ENCODE results near the gene NOP9. TPM values are rescaled to one million over a fixed set of nuclear protein-coding genes. Genes with fewer than 3 reads are reported as not detected.
A peak's percentile ranks its signal among the peaks of the same experiment; 100 is the strongest.

Gene NOP9, protein sequence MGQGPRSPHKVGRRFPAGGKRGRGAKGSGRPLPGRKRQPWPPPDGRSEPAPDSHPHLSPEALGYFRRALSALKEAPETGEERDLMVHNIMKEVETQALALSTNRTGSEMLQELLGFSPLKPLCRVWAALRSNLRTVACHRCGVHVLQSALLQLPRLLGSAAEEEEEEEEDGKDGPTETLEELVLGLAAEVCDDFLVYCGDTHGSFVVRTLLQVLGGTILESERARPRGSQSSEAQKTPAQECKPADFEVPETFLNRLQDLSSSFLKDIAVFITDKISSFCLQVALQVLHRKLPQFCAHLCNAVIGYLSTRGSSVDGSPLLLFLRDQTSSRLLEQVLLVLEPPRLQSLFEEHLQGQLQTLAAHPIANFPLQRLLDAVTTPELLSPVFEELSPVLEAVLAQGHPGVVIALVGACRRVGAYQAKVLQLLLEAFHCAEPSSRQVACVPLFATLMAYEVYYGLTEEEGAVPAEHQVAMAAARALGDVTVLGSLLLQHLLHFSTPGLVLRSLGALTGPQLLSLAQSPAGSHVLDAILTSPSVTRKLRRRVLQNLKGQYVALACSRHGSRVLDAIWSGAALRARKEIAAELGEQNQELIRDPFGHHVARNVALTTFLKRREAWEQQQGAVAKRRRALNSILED
- 17.3 TPM for polyA plus RNA-seq (2012; ENCODE audit: low read depth, missing spikeins)

DNA sequence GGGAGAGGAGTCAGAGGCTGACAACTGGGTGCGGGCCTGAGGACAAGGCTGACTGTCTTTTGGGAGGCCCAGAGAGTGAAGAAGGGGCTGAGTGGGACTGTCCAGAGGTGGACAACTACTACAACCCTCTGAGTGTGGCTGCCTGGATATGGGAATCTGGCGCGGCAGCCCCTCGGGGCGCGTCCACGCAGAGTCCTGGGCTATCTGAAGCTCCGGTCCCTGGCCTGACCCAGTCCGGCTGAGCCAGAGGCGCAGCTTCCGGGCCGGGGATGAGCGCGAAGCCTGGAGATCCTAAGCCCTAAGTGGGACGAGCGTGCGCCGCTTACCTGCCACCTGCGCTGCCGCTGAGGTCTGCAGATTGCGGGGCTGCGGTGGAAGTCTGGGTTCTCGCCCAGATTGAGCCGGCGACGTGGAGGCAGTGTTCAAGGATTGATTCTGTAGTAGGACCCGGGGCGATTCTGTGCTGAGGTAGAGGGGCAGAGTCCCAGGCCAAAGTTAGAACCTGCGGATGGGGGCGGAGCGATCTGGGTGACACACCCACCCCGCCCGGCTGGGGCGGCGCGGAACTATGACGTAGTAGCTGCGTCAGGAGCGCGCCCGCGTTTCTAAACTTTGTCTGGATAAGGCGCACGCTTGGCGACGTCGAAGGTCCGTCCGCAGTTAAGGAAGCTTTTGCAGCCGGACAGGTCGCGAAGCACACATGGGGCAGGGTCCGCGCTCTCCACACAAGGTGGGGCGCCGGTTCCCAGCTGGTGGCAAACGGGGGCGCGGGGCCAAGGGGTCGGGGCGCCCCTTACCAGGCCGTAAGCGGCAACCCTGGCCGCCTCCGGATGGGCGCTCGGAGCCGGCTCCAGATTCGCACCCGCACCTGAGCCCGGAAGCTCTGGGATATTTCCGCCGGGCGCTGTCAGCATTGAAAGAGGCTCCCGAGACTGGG, at the start of gene NOP9, which contains the start of gene DHRS1:
NOP9 (plus strand) TSS at position 596 of the 937 bp plus-strand sequence; CDS start at position 701, 105 bp downstream.
DHRS1 (minus strand) TSS at position 526 of the 937 bp plus-strand sequence. CDS start 674 bp downstream, outside the sequence.
- TF ChIP-seq POLR2A (IDR thresholded peaks at IDR 0.05; ENCODE audit: low read depth, low read length) (peak; percentile 61), PAX5 (IDR thresholded peaks at IDR 0.05; ENCODE audit: insufficient read depth, low read length, severe bottlenecking) (no peak), POLR2AphosphoS5 (IDR thresholded peaks at IDR 0.05; ENCODE audit: low read depth, low read length) (peak; percentile 47; the same call in 1 of the 2 replicates)
- peak; percentile 95 for DNase-seq (ENCODE audit: insufficient read length, low spot score)
- peak; percentile 95 for FAIRE-seq

- FAIRE-seq (peak; percentile 9), DNase-seq (ENCODE audit: insufficient read length, low spot score) (no peak)
- TF ChIP-seq PAX5 (IDR thresholded peaks at IDR 0.05; ENCODE audit: insufficient read depth, low read length, severe bottlenecking): no peak
- TF ChIP-seq TAF1 (IDR thresholded peaks at IDR 0.05; ENCODE audit: low read depth, low read length): no peak
- TF ChIP-seq POLR2A (IDR thresholded peaks at IDR 0.05; ENCODE audit: low read depth, low read length): no peak
- TF ChIP-seq SPI1 (IDR thresholded peaks at IDR 0.05; ENCODE audit: low read depth, low read length): no peak
- TF ChIP-seq POU2F2 (IDR thresholded peaks at IDR 0.05; ENCODE audit: low read depth, low read length): no peak
- TF ChIP-seq POLR2AphosphoS5 (IDR thresholded peaks at IDR 0.05; ENCODE audit: low read depth, low read length): no peak
Observed at GRCh38 chr14:24250354-24250753, 49.3 kb upstream of the NOP9 start.

- FAIRE-seq (no peak), DNase-seq (ENCODE audit: insufficient read length, low spot score) (no peak)
Observed at GRCh38 chr14:24251880-24252288, 47.8 kb upstream of the NOP9 start.

GRCh38 chr14:24252289-24253124, 47.1 kb upstream of the NOP9 start:
- TF ChIP-seq SPI1 (IDR thresholded peaks at IDR 0.05; ENCODE audit: low read depth, low read length): no peak
- TF ChIP-seq PAX5 (IDR thresholded peaks at IDR 0.05; ENCODE audit: insufficient read depth, low read length, severe bottlenecking): no peak
- no peak for TF ChIP-seq TAF1 (IDR thresholded peaks at IDR 0.05; ENCODE audit: low read depth, low read length)
- no peak for TF ChIP-seq POU2F2 (IDR thresholded peaks at IDR 0.05; ENCODE audit: low read depth, low read length)
- no peak for TF ChIP-seq POLR2A (IDR thresholded peaks at IDR 0.05; ENCODE audit: low read depth, low read length)
- TF ChIP-seq POLR2AphosphoS5 (IDR thresholded peaks at IDR 0.05; ENCODE audit: low read depth, low read length): no peak
- DNase-seq (ENCODE audit: insufficient read length, low spot score) (no peak), FAIRE-seq (no peak)

More at GRCh38 chr14:24251880-24252288, 47.8 kb upstream of the NOP9 start:
- no peak for TF ChIP-seq SPI1 (IDR thresholded peaks at IDR 0.05; ENCODE audit: low read depth, low read length)
- no peak for TF ChIP-seq POLR2A (IDR thresholded peaks at IDR 0.05; ENCODE audit: low read depth, low read length)
- no peak for TF ChIP-seq POU2F2 (IDR thresholded peaks at IDR 0.05; ENCODE audit: low read depth, low read length)
- no peak for TF ChIP-seq PAX5 (IDR thresholded peaks at IDR 0.05; ENCODE audit: insufficient read depth, low read length, severe bottlenecking)
- no peak for TF ChIP-seq POLR2AphosphoS5 (IDR thresholded peaks at IDR 0.05; ENCODE audit: low read depth, low read length)
- TF ChIP-seq TAF1 (IDR thresholded peaks at IDR 0.05; ENCODE audit: low read depth, low read length): no peak

GRCh38 chr14:24253936-24254335, 45.7 kb upstream of the NOP9 start:
- TF ChIP-seq TAF1 (IDR thresholded peaks at IDR 0.05; ENCODE audit: low read depth, low read length): no peak
- TF ChIP-seq POLR2A (IDR thresholded peaks at IDR 0.05; ENCODE audit: low read depth, low read length): no peak
- no peak for TF ChIP-seq POLR2AphosphoS5 (IDR thresholded peaks at IDR 0.05; ENCODE audit: low read depth, low read length)
- DNase-seq (ENCODE audit: insufficient read length, low spot score) (no peak), FAIRE-seq (no peak)

GRCh38 chr14:24254630-24255392, 44.8 kb upstream of the NOP9 start:
- TF ChIP-seq POU2F2 (IDR thresholded peaks at IDR 0.05; ENCODE audit: low read depth, low read length): no peak
- no peak for TF ChIP-seq PAX5 (IDR thresholded peaks at IDR 0.05; ENCODE audit: insufficient read depth, low read length, severe bottlenecking)
- TF ChIP-seq SPI1 (IDR thresholded peaks at IDR 0.05; ENCODE audit: low read depth, low read length): no peak
- no peak for TF ChIP-seq TAF1 (IDR thresholded peaks at IDR 0.05; ENCODE audit: low read depth, low read length)
- no peak for TF ChIP-seq POLR2AphosphoS5 (IDR thresholded peaks at IDR 0.05; ENCODE audit: low read depth, low read length)
- DNase-seq (ENCODE audit: insufficient read length, low spot score): no peak
- FAIRE-seq: no peak

DNA sequence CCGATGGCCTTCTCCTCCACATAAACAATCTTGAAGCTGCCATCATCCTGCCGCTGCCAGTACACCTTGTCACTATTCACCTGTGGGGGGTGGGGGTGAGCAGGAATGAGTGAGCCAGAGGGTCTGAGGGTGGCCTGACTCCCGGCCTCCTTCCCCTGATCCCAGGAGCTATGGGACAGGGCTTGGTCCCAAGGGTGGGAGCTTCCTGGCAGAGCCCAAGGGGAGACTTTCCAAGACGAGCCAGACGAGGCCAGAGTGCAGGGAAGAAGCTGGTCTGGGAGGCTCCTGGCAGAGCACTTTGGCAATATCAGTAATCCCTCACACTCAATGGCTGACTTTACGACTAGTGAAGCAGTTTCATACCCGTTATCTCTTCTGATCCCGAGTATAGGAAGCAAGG, 44.2 kb upstream of the NOP9 start:
- FAIRE-seq (no peak), DNase-seq (ENCODE audit: insufficient read length, low spot score) (no peak)
- TF ChIP-seq TAF1 (IDR thresholded peaks at IDR 0.05; ENCODE audit: low read depth, low read length) (no peak), PAX5 (IDR thresholded peaks at IDR 0.05; ENCODE audit: insufficient read depth, low read length, severe bottlenecking) (no peak), POU2F2 (IDR thresholded peaks at IDR 0.05; ENCODE audit: low read depth, low read length) (no peak), POLR2AphosphoS5 (IDR thresholded peaks at IDR 0.05; ENCODE audit: low read depth, low read length) (no peak), SPI1 (IDR thresholded peaks at IDR 0.05; ENCODE audit: low read depth, low read length) (no peak), POLR2A (IDR thresholded peaks at IDR 0.05; ENCODE audit: low read depth, low read length) (no peak)

All from GM12891 (cell line).